A549 (cell line): Measurements from ENCODE around the gene SNCB. TPM values are rescaled to one million over a fixed set of nuclear protein-coding genes. Genes with fewer than 3 reads are reported as not detected.

ENCODE experiments used
- ATAC-seq, 2 experiments: fragments of 200-7000 bp in 1 of 2; fragments of >200 bp in 1 of 2; cut with Nextera tagmentation in 1 of 2; cut with Tn5 transposase in 1 of 2; 3 replicates each; pipeline versions ENCODE4 v1.8.0 to v1.9.1; 2018 to 2020; ENCODE audit warnings: mild to moderate bottlenecking in 1 of 2, moderate library complexity in 1 of 2
- CTCF ChIA-PET: fragments of 300-600 bp; sonication (Branson Sonifier 250); formaldehyde crosslinking; extraction: SDS; loops from one replicate; lab custom pipeline; 2021; ENCODE audit warnings: antibody characterized with exemption, inconsistent platforms; lab: Yijun Ruan, JAX
- POLR2A ChIA-PET: fragments of 350-600 bp; formaldehyde crosslinking; extraction: SDS; loops from one replicate; lab custom pipeline; 2021; ENCODE audit warnings: antibody characterized with exemption, inconsistent platforms; lab: Yijun Ruan, JAX
- DNase-seq, 2 experiments: peaks; one replicate each; pipeline versions ENCODE4 v3.0.0 to v3.0.0-alpha.2; 2011 to 2016; ENCODE audit warnings: low read depth in 1 of 2, low spot score in 1 of 2
- FAIRE-seq: peaks from 2 replicates; lab custom pipeline; 2011; peaks lifted over from hg19 to GRCh38; lab: Jason Lieb, UNC
- H3K27ac ChIP-seq, 2 experiments: fragments of >200 bp; sonication (Bioruptor Twin); formaldehyde crosslinking; 3 replicates each; pipeline ENCODE4 v1.5.1; 2016 to 2017
- H3K4me1 ChIP-seq: fragments of >200 bp; sonication (Bioruptor Twin); formaldehyde crosslinking; 3 replicates; pipeline ENCODE4 v1.6.1; 2016
- H3K4me2 ChIP-seq: fragments of >200 bp; sonication (Bioruptor Twin); formaldehyde crosslinking; 3 replicates; pipeline ENCODE4 v1.6.1; 2016
- H3K4me3 ChIP-seq: fragments of >200 bp; sonication (Bioruptor Twin); formaldehyde crosslinking; 3 replicates; pipeline ENCODE4 v1.5.1; 2016
- H3K9me3 ChIP-seq: fragments of >200 bp; sonication (Bioruptor Twin); formaldehyde crosslinking; 3 replicates; pipeline ENCODE4 v1.6.1; 2016
- BCL3 ChIP-seq: fragments of >200 bp; sonication (Bioruptor Twin); formaldehyde crosslinking; IDR thresholded peaks from 3 replicates; pipeline ENCODE4 v1.6.1; 2016
- BHLHE40 ChIP-seq: IDR thresholded peaks from 2 replicates; pipeline ENCODE4 v1.6.1; 2012; ENCODE audit warnings: low read depth, low read length, inconsistent platforms
- CBX2 ChIP-seq: fragments of 200-600 bp; sonication (generic); IDR thresholded peaks from 2 replicates; pipeline ENCODE4 v1.6.1; 2016; ENCODE audit warnings: low read depth, mild to moderate bottlenecking, borderline replicate concordance
- CTCF ChIP-seq: fragments of >200 bp; sonication (Bioruptor Twin); formaldehyde crosslinking; IDR thresholded peaks from 3 replicates; pipeline ENCODE4 v1.5.1; 2016
- EHMT2 ChIP-seq: fragments of 200-600 bp; sonication (generic); IDR thresholded peaks from 2 replicates; pipeline ENCODE4 v1.6.1; 2016; ENCODE audit warnings: antibody characterized with exemption, low read depth, mild to moderate bottlenecking, moderate library complexity
- EP300 ChIP-seq, 2 experiments: fragments of >200 bp; sonication (Bioruptor Twin); formaldehyde crosslinking; IDR thresholded peaks; 2 replicates in 1 of 2; 3 replicates in 1 of 2; pipeline ENCODE4 v1.6.1; 2016 to 2017
- ESRRA ChIP-seq: fragments of 150-350 bp; IDR thresholded peaks from 2 replicates; pipeline ENCODE4 v1.6.1; 2014; ENCODE audit warnings: mild to moderate bottlenecking, low read length, borderline replicate concordance
- FOXS1 ChIP-seq: fragments of 250-450 bp; sonication (Bioruptor Pico); IDR thresholded peaks from 2 replicates; pipeline ENCODE4 v1.5.0; 2020; ENCODE audit warnings: mild to moderate bottlenecking, moderate library complexity
- HES2 ChIP-seq: fragments of >200 bp; sonication (Bioruptor Twin); formaldehyde crosslinking; IDR thresholded peaks from 2 replicates; pipeline ENCODE4 v1.6.1; 2016
- HEYL ChIP-seq: fragments of 250-450 bp; sonication (Bioruptor Pico); IDR thresholded peaks from 2 replicates; pipeline ENCODE4 v1.8.0; 2021; ENCODE audit warnings: mild to moderate bottlenecking, moderate library complexity
- HOXA7 ChIP-seq: fragments of 250-450 bp; sonication (Bioruptor Pico); IDR thresholded peaks from 2 replicates; pipeline ENCODE4 v1.5.0; 2020; ENCODE audit warnings: mild to moderate bottlenecking, moderate library complexity
- JUN ChIP-seq, 2 experiments: fragments of >200 bp; sonication (Bioruptor Twin); formaldehyde crosslinking; IDR thresholded peaks; 2 replicates in 1 of 2; 3 replicates in 1 of 2; pipeline ENCODE4 v1.6.1; 2016 to 2017
- JUNB ChIP-seq: fragments of >200 bp; sonication (Bioruptor Twin); formaldehyde crosslinking; IDR thresholded peaks from 2 replicates; pipeline ENCODE4 v1.6.1; 2016
- NPAS2 ChIP-seq: fragments of 250-450 bp; sonication (Bioruptor Pico); IDR thresholded peaks from 2 replicates; pipeline ENCODE4 v1.8.0; 2022; ENCODE audit warnings: mild to moderate bottlenecking, moderate library complexity, borderline replicate concordance
- NR3C1 ChIP-seq: fragments of >200 bp; sonication (Bioruptor Twin); formaldehyde crosslinking; IDR thresholded peaks from 3 replicates; pipeline ENCODE4 v1.6.1; 2017
- POLR2A ChIP-seq: IDR thresholded peaks from 2 replicates; pipeline ENCODE4 v1.6.1; 2012; ENCODE audit warnings: mild to moderate bottlenecking, low read length
- RAD21 ChIP-seq, 2 experiments: fragments of >200 bp in 1 of 2; sonication (Bioruptor Twin) in 1 of 2; formaldehyde crosslinking in 1 of 2; IDR thresholded peaks in 1 of 2; conservative IDR thresholded peaks in 1 of 2; 2 replicates in 1 of 2; 3 replicates in 1 of 2; pipeline ENCODE4 v1.6.1; 2012 to 2018; ENCODE audit warnings: inconsistent platforms in 1 of 2
- RARB ChIP-seq: fragments of 250-450 bp; sonication (Bioruptor Pico); IDR thresholded peaks from 2 replicates; pipeline ENCODE4 v1.8.0; 2021; ENCODE audit warnings: mild to moderate bottlenecking, moderate library complexity
- TP53 ChIP-seq: fragments of 250-450 bp; sonication (Bioruptor Pico); IDR thresholded peaks from 2 replicates; pipeline ENCODE4 v1.5.0; 2021; ENCODE audit warnings: mild to moderate bottlenecking, moderate library complexity
- ZC3H11A ChIP-seq: fragments of 450-650 bp; IDR thresholded peaks from 2 replicates; pipeline ENCODE4 v1.6.1; 2014; ENCODE audit warnings: antibody characterized with exemption, mild to moderate bottlenecking
- ZFP36 ChIP-seq: fragments of 450-650 bp; IDR thresholded peaks from 2 replicates; pipeline ENCODE4 v1.6.1; 2014; ENCODE audit warnings: borderline replicate concordance; ENCODE audit not compliant: partially characterized antibody
- ZSCAN20 ChIP-seq: fragments of 250-450 bp; sonication (Bioruptor Pico); IDR thresholded peaks from 2 replicates; pipeline ENCODE4 v1.8.0; 2022; ENCODE audit warnings: mild to moderate bottlenecking, moderate library complexity
- whole genome bisulfite sequencing: methylation state at CpG from one replicate; pipeline ENCODE4 v1.1.6; 2017; ENCODE audit errors: missing lambda C conversion rate; 5-methylcytosine and 5-hydroxymethylcytosine counted together
- polyA plus RNA-seq, 4 experiments: library from polyadenylated mRNA; depleted of rRNA in 3 of 4; stranded (reverse); fragments of >200 nt; fragmentation: RNase III in 1 of 4; extraction: RNeasy Plus Mini Kit Qiagen cat#74134 plus additional on column Dnase treatment in 1 of 4; gene quantifications; 2 replicates in 3 of 4; 3 replicates in 1 of 4; pipeline ENCODE4 v1.2.3, GENCODE V29; 2011 to 2017
- TF ChIP-seq, protein P1 (sequence below): fragments of 250-450 bp; sonication (Bioruptor Pico); IDR thresholded peaks from 2 replicates; pipeline ENCODE4 v1.5.0; 2021; ENCODE audit warnings: mild to moderate bottlenecking, moderate library complexity, borderline replicate concordance
- TF ChIP-seq, protein P2 (sequence below): IDR thresholded peaks from 2 replicates; pipeline ENCODE4 v1.6.1; 2012
- TF ChIP-seq, protein P3 (sequence below): IDR thresholded peaks from 2 replicates; pipeline ENCODE4 v1.6.1; 2012; ENCODE audit warnings: low read depth, borderline replicate concordance

Gene SNCB
- polyA plus RNA-seq, 2 of the 4 experiments (the other 2 are of a cell fraction), result 0.37 to 0.74 TPM

DNA sequence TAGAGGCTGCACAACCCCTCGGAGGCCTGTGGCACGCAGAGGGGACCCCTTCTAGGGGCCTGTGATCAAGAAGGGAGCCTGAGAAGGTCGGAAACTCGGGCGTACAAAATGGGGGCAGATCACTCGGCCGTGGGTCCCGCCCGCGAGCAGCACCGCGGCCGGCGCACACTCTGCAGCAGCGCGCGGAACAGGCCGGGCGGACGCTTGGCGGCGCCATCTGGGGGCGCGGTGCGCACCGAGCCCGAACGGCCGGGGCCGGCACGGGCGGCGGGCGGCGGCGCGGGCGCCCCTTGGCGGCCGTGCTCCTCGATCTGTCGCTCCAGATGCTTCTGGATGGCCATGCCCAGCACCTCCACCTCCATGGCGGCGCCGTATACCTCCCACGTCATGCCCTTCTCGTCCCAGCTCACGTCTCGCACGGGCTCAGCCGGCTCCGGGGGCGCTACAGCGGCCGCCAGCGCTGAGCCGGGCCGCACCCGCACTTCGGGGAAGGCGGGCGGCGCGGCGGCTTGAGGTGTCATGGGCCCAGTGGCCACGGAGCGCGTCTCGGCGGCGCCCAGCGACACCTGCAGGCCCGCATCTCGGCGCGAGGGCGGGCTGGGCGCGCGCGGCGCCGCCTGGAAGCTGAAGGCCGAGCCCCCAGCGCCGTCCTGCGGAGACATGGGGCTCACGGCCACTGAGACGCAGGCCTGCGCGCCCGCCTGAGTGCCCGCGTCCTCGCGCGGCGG lies 33.5 kb downstream of the SNCB start:
- FAIRE-seq (no peak), DNase-seq (no peak), ATAC-seq (peak in 1 of 2 experiments; percentile 62; a peak in 3 of 6 replicates)
- CTCF ChIA-PET, result interaction anchor here (1.1 kb wide), 1 partner anchor 54 kb away, joined by 4 read pairs; no protein-coding TSS in a partner anchor
- no peak for TF ChIP-seq HES2
- no peak for TF ChIP-seq HEYL
- TF ChIP-seq POLR2A, result no peak
- TF ChIP-seq RARB (CRISPR knock-in tag), result no peak
- TF ChIP-seq, protein P1, sequence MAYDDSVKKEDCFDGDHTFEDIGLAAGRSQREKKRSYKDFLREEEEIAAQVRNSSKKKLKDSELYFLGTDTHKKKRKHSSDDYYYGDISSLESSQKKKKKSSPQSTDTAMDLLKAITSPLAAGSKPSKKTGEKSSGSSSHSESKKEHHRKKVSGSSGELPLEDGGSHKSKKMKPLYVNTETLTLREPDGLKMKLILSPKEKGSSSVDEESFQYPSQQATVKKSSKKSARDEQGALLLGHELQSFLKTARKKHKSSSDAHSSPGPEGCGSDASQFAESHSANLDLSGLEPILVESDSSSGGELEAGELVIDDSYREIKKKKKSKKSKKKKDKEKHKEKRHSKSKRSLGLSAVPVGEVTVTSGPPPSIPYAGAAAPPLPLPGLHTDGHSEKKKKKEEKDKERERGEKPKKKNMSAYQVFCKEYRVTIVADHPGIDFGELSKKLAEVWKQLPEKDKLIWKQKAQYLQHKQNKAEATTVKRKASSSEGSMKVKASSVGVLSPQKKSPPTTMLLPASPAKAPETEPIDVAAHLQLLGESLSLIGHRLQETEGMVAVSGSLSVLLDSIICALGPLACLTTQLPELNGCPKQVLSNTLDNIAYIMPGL (CRISPR knock-in tag), result no peak
- TF ChIP-seq HOXA7 (CRISPR knock-in tag), result no peak
- TF ChIP-seq NPAS2 (CRISPR knock-in tag), result no peak
- TF ChIP-seq CBX2, result no peak
- TF ChIP-seq, protein P2, sequence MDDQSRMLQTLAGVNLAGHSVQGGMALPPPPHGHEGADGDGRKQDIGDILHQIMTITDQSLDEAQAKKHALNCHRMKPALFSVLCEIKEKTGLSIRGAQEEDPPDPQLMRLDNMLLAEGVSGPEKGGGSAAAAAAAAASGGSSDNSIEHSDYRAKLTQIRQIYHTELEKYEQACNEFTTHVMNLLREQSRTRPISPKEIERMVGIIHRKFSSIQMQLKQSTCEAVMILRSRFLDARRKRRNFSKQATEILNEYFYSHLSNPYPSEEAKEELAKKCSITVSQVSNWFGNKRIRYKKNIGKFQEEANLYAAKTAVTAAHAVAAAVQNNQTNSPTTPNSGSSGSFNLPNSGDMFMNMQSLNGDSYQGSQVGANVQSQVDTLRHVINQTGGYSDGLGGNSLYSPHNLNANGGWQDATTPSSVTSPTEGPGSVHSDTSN, result no peak
- TF ChIP-seq ESRRA, result no peak
- TF ChIP-seq JUN (IDR thresholded peaks at IDR 0.05), result no peak
- TF ChIP-seq BHLHE40, result no peak
- TF ChIP-seq CTCF, result no peak
- no peak for TF ChIP-seq ZC3H11A
- TF ChIP-seq BCL3, result no peak
- TF ChIP-seq, protein P3, sequence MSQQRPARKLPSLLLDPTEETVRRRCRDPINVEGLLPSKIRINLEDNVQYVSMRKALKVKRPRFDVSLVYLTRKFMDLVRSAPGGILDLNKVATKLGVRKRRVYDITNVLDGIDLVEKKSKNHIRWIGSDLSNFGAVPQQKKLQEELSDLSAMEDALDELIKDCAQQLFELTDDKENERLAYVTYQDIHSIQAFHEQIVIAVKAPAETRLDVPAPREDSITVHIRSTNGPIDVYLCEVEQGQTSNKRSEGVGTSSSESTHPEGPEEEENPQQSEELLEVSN, result no peak
- TF ChIP-seq ZFP36, result no peak
- no peak for TF ChIP-seq ZSCAN20
- POLR2A ChIA-PET, result no interaction called here
- no peaks in the 10 kb centered on the region for H3K4me1 ChIP-seq
- H3K4me3 ChIP-seq, result no peak overlapping the region
- no peak overlapping the region for H3K4me2 ChIP-seq
- H3K27ac ChIP-seq, result no peak overlapping the region
- H3K9me3 ChIP-seq, result no peaks in the 10 kb centered on the region
- 94% methylated on average over 88 of the region's 98 CpGs for WGBS

GRCh38 chr5:176596069-176596644 lies 34.2 kb downstream of the SNCB start:
- DNase-seq, result no peak
- CTCF ChIA-PET, result interaction anchor here (1.1 to 2.2 kb wide), 3 partner anchors 18 to 54 kb away, joined by 4 to 6 read pairs (median 5); no protein-coding TSS in a partner anchor
- H3K4me1 ChIP-seq, result no peaks in the 10 kb centered on the region
- ATAC-seq, result no peak
- peaks cover 4% of the 10 kb centered on the region; the same call in 2 of the 3 replicates for H3K9me3 ChIP-seq
- POLR2A ChIA-PET, result no interaction called here
- no peak for FAIRE-seq
- H3K4me2 ChIP-seq, result no peak overlapping the region
- no peak overlapping the region for H3K27ac ChIP-seq
- WGBS, result 90% methylated on average over 23 of the region's 23 CpGs
- H3K4me3 ChIP-seq, result no peak overlapping the region
- TF ChIP-seq RARB (CRISPR knock-in tag) (no peak), JUNB (no peak), JUN (IDR thresholded peaks at IDR 0.05) (no peak), BHLHE40 (no peak), EP300 (IDR thresholded peaks at IDR 0.05) (no peak), FOXS1 (CRISPR knock-in tag) (no peak), NR3C1 (no peak), BCL3 (no peak), TP53 (CRISPR knock-in tag) (no peak), EHMT2 (no peak), RAD21 (conservative IDR thresholded peaks at IDR 0.05 in 1 of 2, IDR thresholded peaks at IDR 0.05 in 1 of 2) (no peak)
- TF ChIP-seq, protein P3, result no peak
